NCI-H1417 treated with DMSO at 0.1 percent for 48 hours (cell line): Measurements from ENCODE around the gene MASP2.
"Not testable (repeated sequence)": the region's sequence is repeated elsewhere in the genome, so short reads cannot be mapped to it uniquely, and the experiment has no call there.

Experiments
- DNase-seq: peaks from one replicate; lab custom pipeline; 2025; lab: John Stamatoyannopoulos, UW

The MASP2 gene

GRCh38 chr1:11058595-11059154, 11.6 kb upstream of the MASP2 start:
- no peak for DNase-seq

GRCh38 chr1:11058026-11058425, 11.0 kb upstream of the MASP2 start:
- no peak for DNase-seq

- no peak for DNase-seq
Observed at GRCh38 chr1:11057477-11057876, 10.4 kb upstream of the MASP2 start.

- no peak for DNase-seq
Observed at GRCh38 chr1:11056504-11056903, 9.5 kb upstream of the MASP2 start.

- no peak for DNase-seq
Observed at GRCh38 chr1:11055676-11056075, 8.6 kb upstream of the MASP2 start.

GRCh38 chr1:11054666-11055065, 7.6 kb upstream of the MASP2 start:
- no peak for DNase-seq

- DNase-seq, result no peak
Observed at GRCh38 chr1:11054181-11054580, 7.1 kb upstream of the MASP2 start.

GRCh38 chr1:11053758-11054137, 6.7 kb upstream of the MASP2 start:
- DNase-seq, result no peak

GRCh38 chr1:11052839-11053757, 6.1 kb upstream of the MASP2 start:
- DNase-seq, result no peak

- no peak for DNase-seq
Observed at GRCh38 chr1:11051781-11052511, 4.9 kb upstream of the MASP2 start.

GRCh38 chr1:11051121-11051520, 4.1 kb upstream of the MASP2 start:
- DNase-seq, result not testable (repeated sequence)

- no peak for DNase-seq
Observed at GRCh38 chr1:11046270-11046566, 821 bp downstream of the MASP2 start.

- DNase-seq, result no peak
Observed at GRCh38 chr1:11045428-11046269, 1.4 kb downstream of the MASP2 start.

GRCh38 chr1:11044849-11045427, 2.1 kb downstream of the MASP2 start:
- no peak for DNase-seq

GRCh38 chr1:11044086-11044848, 2.8 kb downstream of the MASP2 start:
- DNase-seq, result no peak

- DNase-seq, result no peak
Observed at GRCh38 chr1:11042995-11043874, 3.8 kb downstream of the MASP2 start.

GRCh38 chr1:11042065-11042464, 5.0 kb downstream of the MASP2 start:
- no peak for DNase-seq

GRCh38 chr1:11041048-11041447, 6.0 kb downstream of the MASP2 start:
- DNase-seq, result no peak

GRCh38 chr1:11040105-11040429, 7.0 kb downstream of the MASP2 start:
- DNase-seq, result not testable (repeated sequence)
